ENCODE measurements around the gene DNAJC25.

Gene DNAJC25

GRCh38 chr9:111627260-111627963 lies 3.7 kb upstream of the DNAJC25 start:
- H3K9ac ChIP-seq (ENCODE audit: low read depth, low read length, poor library complexity, severe bottlenecking): no peak overlapping the region
- no peaks in the 10 kb centered on the region for H3K36me3 ChIP-seq (ENCODE audit: insufficient read depth, low read length)
- H3K9me2 ChIP-seq (replicated peaks; ENCODE audit: low read depth, low read length): no peaks in the 10 kb centered on the region
- H3K27me3 ChIP-seq (ENCODE audit: insufficient read depth, low read length, poor library complexity, severe bottlenecking): no peaks in the 10 kb centered on the region
- TF ChIP-seq EZH2phosphoT487 (IDR thresholded peaks at IDR 0.05; ENCODE audit: borderline replicate concordance): no peak
- TF ChIP-seq, protein P1, sequence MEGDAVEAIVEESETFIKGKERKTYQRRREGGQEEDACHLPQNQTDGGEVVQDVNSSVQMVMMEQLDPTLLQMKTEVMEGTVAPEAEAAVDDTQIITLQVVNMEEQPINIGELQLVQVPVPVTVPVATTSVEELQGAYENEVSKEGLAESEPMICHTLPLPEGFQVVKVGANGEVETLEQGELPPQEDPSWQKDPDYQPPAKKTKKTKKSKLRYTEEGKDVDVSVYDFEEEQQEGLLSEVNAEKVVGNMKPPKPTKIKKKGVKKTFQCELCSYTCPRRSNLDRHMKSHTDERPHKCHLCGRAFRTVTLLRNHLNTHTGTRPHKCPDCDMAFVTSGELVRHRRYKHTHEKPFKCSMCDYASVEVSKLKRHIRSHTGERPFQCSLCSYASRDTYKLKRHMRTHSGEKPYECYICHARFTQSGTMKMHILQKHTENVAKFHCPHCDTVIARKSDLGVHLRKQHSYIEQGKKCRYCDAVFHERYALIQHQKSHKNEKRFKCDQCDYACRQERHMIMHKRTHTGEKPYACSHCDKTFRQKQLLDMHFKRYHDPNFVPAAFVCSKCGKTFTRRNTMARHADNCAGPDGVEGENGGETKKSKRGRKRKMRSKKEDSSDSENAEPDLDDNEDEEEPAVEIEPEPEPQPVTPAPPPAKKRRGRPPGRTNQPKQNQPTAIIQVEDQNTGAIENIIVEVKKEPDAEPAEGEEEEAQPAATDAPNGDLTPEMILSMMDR (conservative IDR thresholded peaks at IDR 0.05; ENCODE audit: low read length): no peak
- no peaks in the 10 kb centered on the region for H3F3A ChIP-seq (ENCODE audit: low read depth)
- peaks cover 15% of the 10 kb centered on the region for H3K4me1 ChIP-seq (ENCODE audit: insufficient read depth, low read length, poor library complexity, severe bottlenecking)
- H4K20me1 ChIP-seq (ENCODE audit: insufficient read depth, low read length, poor library complexity, severe bottlenecking): no peaks in the 10 kb centered on the region
- H3K4me2 ChIP-seq (ENCODE audit: low read depth, low read length, poor library complexity, severe bottlenecking): no peak overlapping the region
- no peak overlapping the region for H2AFZ ChIP-seq (ENCODE audit: low read length)
- no peak overlapping the region for H3K4me3 ChIP-seq (ENCODE audit: low read length, poor library complexity, severe bottlenecking)
- no peaks in the 10 kb centered on the region for H3K9me3 ChIP-seq (ENCODE audit: insufficient read depth, low read depth, low read length)
- H3K79me2 ChIP-seq (ENCODE audit: insufficient read depth, low read length): peaks cover 10% of the 10 kb centered on the region

DNA sequence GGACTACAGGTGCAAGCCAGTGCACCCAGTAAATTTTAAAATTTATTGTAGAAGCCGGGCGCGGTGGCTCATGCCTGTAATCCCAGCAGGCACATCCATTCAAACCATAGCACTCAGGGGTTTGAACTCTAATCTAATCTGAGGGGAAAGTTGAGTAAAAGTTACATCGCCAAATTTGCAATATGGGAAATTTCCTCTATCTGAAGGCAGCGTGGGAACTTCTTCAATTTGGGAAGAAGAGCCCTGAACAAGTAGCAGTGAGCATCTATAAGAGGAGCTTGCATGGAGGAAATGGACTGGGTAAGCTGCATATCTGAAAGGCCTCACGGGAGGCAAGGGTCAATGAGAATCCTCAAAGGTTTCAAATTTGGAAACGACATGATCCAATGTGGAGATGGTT lies 2.7 kb upstream of the DNAJC25 start:
- Histone ChIP-seq H4K20me1 (ENCODE audit: insufficient read depth, low read length, poor library complexity, severe bottlenecking) (no peaks in the 10 kb centered on the region), H3K4me1 (ENCODE audit: insufficient read depth, low read length, poor library complexity, severe bottlenecking) (peaks cover 25% of the 10 kb centered on the region), H3K9me2 (replicated peaks; ENCODE audit: low read depth, low read length) (no peaks in the 10 kb centered on the region), H2AFZ (ENCODE audit: low read length) (no peak overlapping the region), H3K9me3 (ENCODE audit: insufficient read depth, low read depth, low read length) (no peaks in the 10 kb centered on the region), H3K79me2 (ENCODE audit: insufficient read depth, low read length) (peaks cover 20% of the 10 kb centered on the region), H3K9ac (ENCODE audit: low read depth, low read length, poor library complexity, severe bottlenecking) (no peak overlapping the region), H3F3A (ENCODE audit: low read depth) (no peaks in the 10 kb centered on the region), H3K4me2 (ENCODE audit: low read depth, low read length, poor library complexity, severe bottlenecking) (no peak overlapping the region), H3K36me3 (ENCODE audit: insufficient read depth, low read length) (no peaks in the 10 kb centered on the region), H3K4me3 (ENCODE audit: low read length, poor library complexity, severe bottlenecking) (no peak overlapping the region), H3K27me3 (ENCODE audit: insufficient read depth, low read length, poor library complexity, severe bottlenecking) (no peaks in the 10 kb centered on the region)
- TF ChIP-seq EZH2phosphoT487 (IDR thresholded peaks at IDR 0.05; ENCODE audit: borderline replicate concordance): no peak
- TF ChIP-seq, protein P1 (conservative IDR thresholded peaks at IDR 0.05; ENCODE audit: low read length): no peak

DNA sequence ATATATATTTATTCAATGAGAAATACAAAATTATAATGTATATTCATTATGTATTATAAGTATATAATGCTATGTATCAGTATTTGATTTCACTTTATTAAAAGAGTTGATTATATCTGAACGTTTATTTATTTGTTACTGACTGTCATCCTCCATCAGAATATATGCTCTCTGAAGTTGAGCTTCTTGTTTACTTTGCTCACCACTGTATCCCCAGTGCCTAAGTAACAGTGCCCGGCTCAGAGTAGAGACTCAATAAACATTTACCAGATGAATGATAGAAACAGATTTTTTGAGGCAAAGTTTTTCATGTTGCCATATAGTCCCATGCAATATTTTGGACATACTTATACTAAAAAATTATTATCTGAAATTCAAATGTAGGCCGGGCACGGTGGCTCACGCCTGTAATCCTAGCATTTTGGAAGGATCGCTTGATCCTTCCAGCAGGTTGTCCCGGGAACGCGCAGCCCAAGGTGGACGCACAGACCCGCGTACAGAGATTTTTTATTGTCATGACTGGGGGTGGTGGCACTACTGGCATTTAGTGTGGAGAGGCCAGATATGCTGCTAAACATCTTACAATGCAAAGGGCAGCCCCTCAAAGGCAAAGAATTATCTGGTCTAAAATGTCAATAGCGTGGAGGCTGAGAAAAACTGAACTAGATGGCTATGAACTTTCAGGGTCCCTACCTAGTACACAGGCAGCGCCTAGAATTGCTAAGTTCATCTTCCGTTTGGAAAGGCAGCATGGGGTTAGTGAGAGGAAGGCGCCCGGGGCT lies 761 bp upstream of the DNAJC25 start:
- Histone ChIP-seq H3K27me3 (ENCODE audit: insufficient read depth, low read length, poor library complexity, severe bottlenecking) (no peaks in the 10 kb centered on the region), H3K4me3 (ENCODE audit: low read length, poor library complexity, severe bottlenecking) (peak overlapping the region; percentile 85), H3K79me2 (ENCODE audit: insufficient read depth, low read length) (peaks cover 39% of the 10 kb centered on the region), H3K36me3 (ENCODE audit: insufficient read depth, low read length) (no peaks in the 10 kb centered on the region), H3K9me3 (ENCODE audit: insufficient read depth, low read depth, low read length) (no peaks in the 10 kb centered on the region), H3K9ac (ENCODE audit: low read depth, low read length, poor library complexity, severe bottlenecking) (peak overlapping the region; percentile 66), H4K20me1 (ENCODE audit: insufficient read depth, low read length, poor library complexity, severe bottlenecking) (peaks cover 4% of the 10 kb centered on the region), H3F3A (ENCODE audit: low read depth) (no peaks in the 10 kb centered on the region), H2AFZ (ENCODE audit: low read length) (peak overlapping the region; percentile 100), H3K4me1 (ENCODE audit: insufficient read depth, low read length, poor library complexity, severe bottlenecking) (peaks cover 44% of the 10 kb centered on the region), H3K9me2 (replicated peaks; ENCODE audit: low read depth, low read length) (no peaks in the 10 kb centered on the region), H3K4me2 (ENCODE audit: low read depth, low read length, poor library complexity, severe bottlenecking) (peak overlapping the region; percentile 89)
- TF ChIP-seq EZH2phosphoT487 (IDR thresholded peaks at IDR 0.05; ENCODE audit: borderline replicate concordance): no peak
- TF ChIP-seq, protein P1 (conservative IDR thresholded peaks at IDR 0.05; ENCODE audit: low read length): no peak
